ENCODE data around the gene CDH4. TPM values are rescaled to one million over a fixed set of nuclear protein-coding genes. Genes with fewer than 3 reads are reported as not detected.

CDH4 gene
- total and polyA plus RNA-seq, 2 of the 13 experiments (the other 11 are each of a cell fraction or from before 2014, with no cell fraction given) = not detected

- H3K9ac ChIP-seq (ENCODE audit: insufficient read depth, low read depth, low read length) = no peak overlapping the region
- H3K27ac ChIP-seq (ENCODE audit: extremely low read length, insufficient read depth, low read length) = no peak overlapping the region
- no peaks in the 10 kb centered on the region for H3K9me3 ChIP-seq (ENCODE audit: low read length)
- no peaks in the 10 kb centered on the region for H3K36me3 ChIP-seq (replicated peaks in 1 of 2; ENCODE audit: control insufficient read depth in 1 of 2, insufficient read depth in 2 of 2, low read length in 2 of 2)
- DNase-seq (ENCODE audit: low spot score) (no peak), FAIRE-seq (no peak), ATAC-seq (no peak)
- WGBS (ENCODE audit: low lambda C conversion rate) = 5% methylated on average over 7 of the region's 7 CpGs
- no peak overlapping the region for H3K4me3 ChIP-seq (replicated peaks in 1 of 3; ENCODE audit: insufficient read depth in 1 of 3, low read depth in 2 of 3, low read length in 3 of 3)
- H2AFZ ChIP-seq (ENCODE audit: low read length) = no peak overlapping the region
- POLR2A ChIA-PET = no interaction called here
- no TSS peak for BruUV-seq (replicated peaks)
- in situ Hi-C loops (cut with HindIII; ENCODE audit: extremely low pct_ligation_motif_present, low pct_unique_long_range_greater_than_20kb) = no loop called here
- peaks cover 5 to 28% of the 10 kb centered on the region in 2 experiments; a peak in 3 of 5 replicates for H3K27me3 ChIP-seq (ENCODE audit: control insufficient read depth in 1 of 2, insufficient read depth in 2 of 2, low read length in 2 of 2)
- no peaks in the 10 kb centered on the region for H4K20me1 ChIP-seq (ENCODE audit: insufficient read depth, low read length)
- CTCF ChIA-PET (ENCODE audit: low intra/inter-chr PET ratio, low total read pairs) = no interaction called here
- no peaks in the 10 kb centered on the region for H3K4me1 ChIP-seq (ENCODE audit: insufficient read depth, low read length)
- no peak for TF ChIP-seq TBX3 (IDR thresholded peaks at IDR 0.05; ENCODE audit: borderline replicate concordance)
- no peak for TF ChIP-seq REST (IDR thresholded peaks at IDR 0.05; ENCODE audit: borderline replicate concordance in 1 of 2, low read depth in 1 of 2, low read length in 2 of 2)
- no peak for TF ChIP-seq ZSCAN31 (CRISPR knock-in tag; IDR thresholded peaks at IDR 0.05; ENCODE audit: low read depth)
- TF ChIP-seq E2F5 (CRISPR knock-in tag; conservative IDR thresholded peaks at IDR 0.05) = no peak
- no peak for TF ChIP-seq ZBTB42 (CRISPR knock-in tag; IDR thresholded peaks at IDR 0.05)
- TF ChIP-seq ZNF256 (CRISPR knock-in tag; conservative IDR thresholded peaks at IDR 0.05) = no peak
- TF ChIP-seq ZNF574 (CRISPR knock-in tag; IDR thresholded peaks at IDR 0.05) = no peak
- TF ChIP-seq SALL2 (CRISPR knock-in tag; IDR thresholded peaks at IDR 0.05) = no peak
- TF ChIP-seq YEATS4 (CRISPR knock-in tag; IDR thresholded peaks at IDR 0.05; ENCODE audit: borderline replicate concordance) = no peak
- no peak for TF ChIP-seq ZNF644 (CRISPR knock-in tag; IDR thresholded peaks at IDR 0.05; ENCODE audit: low read depth)
- TF ChIP-seq MIER3 (CRISPR knock-in tag; IDR thresholded peaks at IDR 0.05; ENCODE audit: borderline replicate concordance) = no peak
- no peak for TF ChIP-seq RBM22 (optimal IDR thresholded peaks at IDR 0.05; ENCODE audit: low read length)
- TF ChIP-seq ZNF773 (CRISPR knock-in tag; IDR thresholded peaks at IDR 0.05; ENCODE audit: borderline replicate concordance) = no peak
- no peak for TF ChIP-seq FOXP1 (IDR thresholded peaks at IDR 0.05)
- no peak for TF ChIP-seq FOXP1 (CRISPR knock-in tag; IDR thresholded peaks at IDR 0.05)
- TF ChIP-seq ZKSCAN1 (IDR thresholded peaks at IDR 0.05; ENCODE audit: low read length) = no peak
- TF ChIP-seq ZBTB1 (CRISPR knock-in tag; IDR thresholded peaks at IDR 0.05; ENCODE audit: borderline replicate concordance) = no peak
- intact Hi-C loops (cut with micrococcal nuclease; ENCODE audit: unreplicated experiment) = no loop called here
- H3K4me2 ChIP-seq (ENCODE audit: low read depth, low read length) = no peak overlapping the region
- H3K79me2 ChIP-seq (ENCODE audit: insufficient read depth, low read length) = no peaks in the 10 kb centered on the region
Observed at GRCh38 chr20:61310954-61311353, 58.9 kb downstream of the CDH4 start.

Data from HepG2 (cell line).